GM08714 (cell line): ENCODE measurements around the gene KDM6A.
"Not testable (repeated sequence)": the region's sequence is repeated elsewhere in the genome, so short reads cannot be mapped to it uniquely, and the experiment has no call there.

ENCODE experiments used
- H3K4me3 ChIP-seq: fragments of 200-500 bp; sonication (Bioruptor generic); 2 replicates; pipeline ENCODE4 v1.5.1; 2014; ENCODE audit warnings: mild to moderate bottlenecking, low read length, inconsistent platforms
- ZNF274 ChIP-seq: IDR thresholded peaks from 2 replicates; pipeline ENCODE4 v1.6.1; 2012; ENCODE audit warnings: mild to moderate bottlenecking, low read depth, low read length

The KDM6A gene

DNA sequence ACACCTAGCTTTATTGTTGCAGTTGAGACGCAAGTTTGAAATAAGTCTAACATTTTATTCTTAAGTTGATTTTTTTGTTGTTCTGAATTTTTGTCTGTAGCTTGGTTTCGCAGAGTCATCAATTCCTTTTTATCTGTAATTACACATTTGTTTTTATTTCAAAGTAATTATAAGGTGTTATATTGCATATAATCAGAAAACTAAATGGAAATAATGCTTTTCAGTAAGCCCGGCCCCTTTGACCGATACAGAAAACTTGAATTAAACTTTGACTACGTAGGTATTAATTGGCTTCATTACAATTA lies 2.1 kb downstream of the KDM6A start:
- no peak for TF ChIP-seq ZNF274
- H3K4me3 ChIP-seq, result peak overlapping the region; percentile 99; the same call in 1 of the 2 replicates

DNA sequence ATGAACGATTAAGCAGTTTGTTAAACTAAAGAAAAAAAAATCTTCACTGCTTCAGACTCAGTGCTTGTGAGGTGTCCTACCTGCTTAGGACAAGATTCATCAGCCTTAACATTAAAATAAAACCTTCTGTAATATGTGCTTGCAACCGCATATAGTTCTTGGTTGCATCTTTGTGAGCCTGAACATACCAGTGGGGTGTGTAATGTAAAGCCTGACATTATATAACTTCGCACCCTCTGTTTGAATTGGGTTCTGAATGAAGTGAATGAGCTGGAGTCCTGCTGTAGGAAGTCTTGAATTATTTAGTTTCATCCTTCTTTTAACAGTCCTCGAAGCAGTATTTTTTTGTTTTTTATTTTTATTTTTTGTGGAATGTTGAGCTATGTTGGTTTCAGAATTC lies 3.1 kb downstream of the KDM6A start:
- H3K4me3 ChIP-seq, result peak overlapping the region; percentile 99; the same call in 1 of the 2 replicates
- TF ChIP-seq ZNF274, result no peak

DNA sequence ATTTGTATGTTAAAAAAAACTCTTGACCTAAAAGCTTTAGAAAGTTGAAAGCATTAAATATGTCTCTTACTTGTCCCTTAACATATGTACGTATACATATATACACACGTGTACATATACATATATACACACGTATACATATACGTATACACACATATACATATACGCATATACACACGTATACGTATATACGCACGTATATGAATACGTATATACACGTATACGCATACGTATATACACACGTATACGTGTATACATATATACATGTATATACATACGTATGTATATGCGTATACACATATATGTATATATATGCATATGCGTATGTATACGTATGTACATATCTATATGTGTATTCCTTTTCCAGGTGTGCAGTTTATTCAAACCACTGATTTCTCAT lies 3.8 kb downstream of the KDM6A start:
- no peak for TF ChIP-seq ZNF274
- no peak overlapping the region for H3K4me3 ChIP-seq

DNA sequence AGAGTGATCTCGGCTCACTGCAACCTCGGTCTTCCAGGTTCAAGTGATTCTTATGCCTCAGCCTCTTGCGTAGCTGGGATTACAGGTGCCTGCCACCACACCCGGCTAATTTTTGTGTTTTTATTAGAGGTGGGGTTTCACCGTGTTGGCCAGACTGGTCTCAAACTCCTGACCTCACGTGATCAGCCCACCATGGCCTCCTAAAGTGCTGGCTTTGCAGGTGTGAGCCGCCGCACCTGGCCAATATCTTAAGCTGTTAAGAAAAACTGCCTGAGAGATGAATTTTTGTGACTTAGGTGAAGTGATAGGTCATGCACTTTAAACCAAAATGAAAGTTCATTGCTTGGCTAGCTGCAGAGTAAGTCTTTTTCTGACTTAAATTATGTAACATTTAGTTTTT lies 5.8 kb downstream of the KDM6A start:
- H3K4me3 ChIP-seq, result no peak overlapping the region
- no peak for TF ChIP-seq ZNF274

DNA sequence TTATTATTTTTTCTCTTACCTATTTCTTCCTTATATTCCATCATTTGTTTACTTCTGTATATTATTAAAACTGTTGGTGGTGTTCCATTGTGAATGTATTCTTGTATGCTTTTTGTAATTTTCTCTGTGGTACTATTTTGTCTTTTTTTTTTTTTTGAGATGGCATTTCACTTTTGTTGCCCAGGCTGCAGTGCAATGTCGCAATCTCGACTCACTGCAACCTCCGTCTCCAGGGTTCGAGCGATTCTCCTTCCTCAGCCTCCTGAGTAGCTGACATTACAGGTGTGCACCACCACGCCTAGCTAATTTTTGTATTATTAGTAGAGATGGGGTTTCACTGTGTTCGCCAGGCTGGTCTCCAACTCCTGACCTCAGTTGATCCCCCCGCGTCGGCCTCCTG lies 8.6 kb downstream of the KDM6A start:
- no peak for TF ChIP-seq ZNF274
- H3K4me3 ChIP-seq, result no peak overlapping the region

DNA sequence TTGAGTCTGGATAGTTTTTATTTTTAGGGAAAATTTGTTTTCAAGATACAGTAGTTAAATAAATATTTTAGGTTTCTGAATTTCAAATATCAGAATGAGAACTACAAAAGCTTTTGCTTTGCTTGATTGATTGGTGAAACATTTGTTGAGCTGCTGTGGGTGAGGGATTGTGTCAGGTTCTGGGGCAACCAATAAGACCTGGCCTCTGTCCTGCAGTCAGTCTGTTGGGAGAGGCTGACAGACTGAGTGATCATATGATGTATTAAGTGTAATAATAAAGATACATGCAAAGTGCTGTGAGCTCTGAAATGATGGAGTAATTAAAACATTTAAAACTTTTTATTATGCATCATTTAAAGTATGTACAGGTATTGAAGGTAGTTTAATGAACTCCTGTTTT lies 9.6 kb downstream of the KDM6A start:
- no peak for TF ChIP-seq ZNF274
- no peak overlapping the region for H3K4me3 ChIP-seq

DNA sequence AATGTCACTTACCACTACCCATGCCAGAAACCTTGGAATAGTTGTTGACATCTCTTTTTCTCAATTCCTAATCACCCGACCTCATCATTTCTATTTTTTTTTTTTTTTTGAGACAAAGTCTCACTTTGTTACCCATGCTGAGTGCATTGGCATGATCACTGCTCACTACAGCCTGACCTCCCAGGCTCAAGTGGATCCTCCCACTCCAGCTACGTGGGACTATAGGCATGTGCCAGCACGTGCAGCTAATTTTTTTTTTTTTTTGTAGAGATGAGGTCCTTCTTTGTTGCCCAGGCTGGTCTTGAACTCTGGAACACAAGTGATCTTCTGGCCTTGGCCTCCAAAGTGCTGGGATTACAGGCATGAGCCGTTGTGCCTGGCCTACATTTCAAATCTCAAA lies 12.0 kb downstream of the KDM6A start:
- no peak overlapping the region for H3K4me3 ChIP-seq
- no peak for TF ChIP-seq ZNF274

DNA sequence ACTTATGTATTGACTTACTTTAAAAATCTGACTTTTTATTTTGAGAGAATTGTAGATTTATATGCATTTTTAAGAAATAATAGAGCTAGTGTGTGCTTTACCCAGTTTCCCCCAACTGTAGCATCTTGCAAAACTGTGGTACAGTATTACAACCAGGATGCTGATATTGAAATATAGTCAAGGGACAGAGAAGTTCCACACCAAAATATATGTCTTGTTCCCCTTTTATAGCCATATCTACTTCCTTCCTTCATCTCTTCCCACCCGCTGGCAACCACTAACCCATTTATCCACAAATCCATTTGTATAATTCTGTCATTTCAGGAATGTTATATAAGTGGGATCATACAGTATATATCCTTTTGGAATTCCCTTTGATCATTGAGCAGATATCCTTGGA lies 16.8 kb downstream of the KDM6A start:
- no peak for TF ChIP-seq ZNF274
- no peak overlapping the region for H3K4me3 ChIP-seq

DNA sequence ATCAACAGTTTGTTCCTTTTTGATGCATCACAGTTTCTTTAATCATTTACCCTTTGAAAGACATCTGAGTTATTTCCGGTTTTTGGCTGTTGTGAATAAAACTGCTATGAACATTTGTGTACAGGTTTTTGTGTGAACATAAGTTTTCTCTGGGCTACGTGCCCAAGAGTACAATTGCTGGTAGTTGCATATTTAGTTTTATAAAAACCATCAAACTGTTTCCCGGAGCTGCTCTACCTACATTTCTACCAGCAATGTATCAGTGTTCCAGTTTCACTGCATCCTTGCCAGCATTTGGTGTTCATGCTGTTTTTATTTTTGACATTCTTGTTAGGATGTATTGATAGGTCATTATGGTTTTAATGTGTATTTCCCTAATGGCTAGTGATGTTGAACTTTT lies 17.3 kb downstream of the KDM6A start:
- no peak overlapping the region for H3K4me3 ChIP-seq
- TF ChIP-seq ZNF274, result no peak

DNA sequence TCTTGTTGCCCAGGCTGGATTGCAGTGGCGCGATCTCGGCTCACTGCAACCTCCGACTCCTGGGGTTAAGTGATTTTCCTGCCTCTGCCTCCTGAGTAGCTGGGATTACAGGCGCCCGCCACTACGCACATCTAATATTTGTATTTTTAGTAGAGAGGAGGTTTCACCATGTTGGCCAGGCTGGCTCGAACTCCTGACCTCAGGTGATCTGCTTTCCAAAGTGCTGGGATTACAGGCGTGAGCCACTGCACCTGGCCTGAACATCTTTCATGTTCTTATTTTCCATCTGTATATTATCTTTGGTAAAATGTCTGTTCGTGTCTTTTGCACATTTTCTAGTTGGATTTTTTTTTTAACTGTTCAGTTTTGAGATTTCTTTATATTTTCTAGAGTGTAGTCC lies 17.7 kb downstream of the KDM6A start:
- H3K4me3 ChIP-seq, result not testable (repeated sequence)

DNA sequence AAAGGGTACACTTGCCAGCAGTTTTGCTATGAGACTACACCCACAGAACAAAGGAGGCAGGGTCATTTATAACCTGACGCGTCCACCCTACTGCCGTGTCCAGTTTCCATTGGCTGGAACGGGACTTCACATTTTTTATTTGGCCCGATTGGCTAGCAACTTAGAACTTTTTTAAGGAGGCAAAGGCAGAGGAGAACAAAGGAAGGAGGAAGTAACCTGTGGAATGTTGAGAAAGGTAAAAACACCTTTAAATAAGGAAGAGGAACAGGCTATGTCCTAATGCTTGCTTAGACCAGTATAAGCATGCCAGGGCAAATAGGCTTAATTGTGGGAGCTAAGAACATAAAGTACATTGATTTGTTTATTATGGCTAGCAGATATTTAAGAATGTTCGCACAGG lies 18.7 kb downstream of the KDM6A start:
- no peak overlapping the region for H3K4me3 ChIP-seq
- TF ChIP-seq ZNF274, result no peak

DNA sequence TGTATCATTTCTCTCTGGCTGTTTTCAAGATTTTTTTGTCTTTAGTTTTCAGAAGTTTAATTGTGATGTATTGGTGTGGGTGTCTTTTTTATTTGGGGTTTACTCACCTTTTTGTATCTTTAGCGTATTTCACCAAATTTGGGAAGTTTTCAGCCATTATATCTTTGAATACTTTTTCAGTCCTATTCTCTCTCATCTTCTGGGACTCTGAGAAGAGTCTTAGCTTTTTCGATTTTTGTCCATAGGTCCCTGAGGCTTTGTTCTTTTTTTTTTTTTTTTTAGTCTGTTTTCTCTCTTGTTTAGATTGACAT lies 23.8 kb downstream of the KDM6A start:
- TF ChIP-seq ZNF274, result no peak
- no peak overlapping the region for H3K4me3 ChIP-seq

DNA sequence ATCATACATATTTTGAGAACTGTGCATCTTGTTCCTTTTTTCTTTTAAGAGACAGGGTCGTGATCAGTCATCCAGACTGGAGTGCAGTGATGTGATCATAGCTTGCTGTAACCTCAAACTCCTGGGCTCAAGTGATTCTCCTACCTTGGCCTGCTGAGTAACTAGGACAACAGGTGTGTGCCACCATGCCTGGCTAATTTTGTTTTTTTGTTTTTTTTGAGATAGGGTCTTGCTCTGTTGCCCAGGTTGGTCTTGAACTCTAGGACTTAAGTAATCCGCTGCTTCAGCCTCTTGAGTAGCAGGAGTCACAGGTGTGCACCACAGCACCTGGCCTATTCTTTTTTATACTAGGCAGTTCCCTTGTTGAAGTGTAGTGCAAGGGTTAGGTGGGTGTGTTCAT lies 24.6 kb downstream of the KDM6A start:
- TF ChIP-seq ZNF274, result no peak
- H3K4me3 ChIP-seq, result no peak overlapping the region

DNA sequence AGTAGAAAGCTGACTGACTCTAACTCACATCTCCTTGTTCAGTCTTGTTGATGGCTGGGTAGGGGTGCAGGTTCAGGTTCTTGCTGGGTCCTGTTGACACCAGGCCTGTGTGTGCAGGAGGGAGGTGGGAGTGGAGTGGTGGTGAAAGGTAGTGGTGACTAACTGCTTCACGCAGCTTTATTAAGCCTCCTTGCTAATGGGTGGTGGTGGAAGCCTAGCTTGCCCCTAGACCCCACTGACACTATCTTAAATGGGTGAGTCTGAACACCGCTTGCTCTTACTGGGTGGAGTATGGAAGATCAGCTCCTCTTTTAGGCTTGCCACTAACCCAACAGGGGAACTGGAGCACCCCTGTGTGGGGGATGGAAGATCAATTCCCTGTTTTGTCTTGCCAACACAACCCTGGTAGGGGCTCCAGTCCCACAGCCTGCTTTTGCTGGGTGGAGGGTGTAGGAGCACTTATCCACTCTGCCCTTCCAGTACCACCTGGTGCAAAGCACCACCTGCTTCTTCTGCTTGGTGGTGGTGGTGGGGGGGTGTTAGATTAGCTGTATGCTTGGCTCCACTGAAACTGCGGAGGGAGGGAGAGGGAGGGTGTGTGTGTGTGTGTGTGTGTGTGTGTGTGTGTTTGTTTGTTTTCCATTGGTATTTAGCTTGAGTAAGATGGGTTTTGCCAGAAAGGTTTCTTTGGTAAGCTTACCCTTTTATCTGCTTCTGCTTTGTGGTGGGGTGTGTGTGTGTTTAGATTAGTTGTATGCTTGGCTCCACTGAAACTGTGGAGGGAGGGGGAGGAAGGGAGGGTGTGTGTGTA lies 25.6 kb downstream of the KDM6A start:
- no peak for TF ChIP-seq ZNF274
- H3K4me3 ChIP-seq, result no peak overlapping the region; the same call in 1 of the 2 replicates

DNA sequence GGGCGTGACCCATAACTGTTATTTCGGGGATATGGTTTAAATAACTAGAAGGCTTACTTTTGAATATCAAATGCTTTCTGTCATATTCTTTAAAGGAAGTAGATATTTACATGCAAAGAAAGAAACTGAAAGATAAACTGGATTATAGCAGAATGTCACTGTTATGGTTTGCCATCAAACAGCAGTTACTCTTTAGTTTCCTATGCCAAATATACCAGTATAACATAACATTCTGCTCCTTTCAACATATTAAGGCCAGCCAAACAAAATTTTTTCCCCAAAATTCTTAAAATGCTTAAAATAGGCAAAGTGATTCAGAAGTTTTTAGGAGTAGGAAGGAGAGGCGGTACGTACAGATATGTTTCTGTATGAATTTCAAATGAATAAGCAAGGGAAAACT lies 27.0 kb downstream of the KDM6A start:
- no peak overlapping the region for H3K4me3 ChIP-seq
- TF ChIP-seq ZNF274, result no peak

DNA sequence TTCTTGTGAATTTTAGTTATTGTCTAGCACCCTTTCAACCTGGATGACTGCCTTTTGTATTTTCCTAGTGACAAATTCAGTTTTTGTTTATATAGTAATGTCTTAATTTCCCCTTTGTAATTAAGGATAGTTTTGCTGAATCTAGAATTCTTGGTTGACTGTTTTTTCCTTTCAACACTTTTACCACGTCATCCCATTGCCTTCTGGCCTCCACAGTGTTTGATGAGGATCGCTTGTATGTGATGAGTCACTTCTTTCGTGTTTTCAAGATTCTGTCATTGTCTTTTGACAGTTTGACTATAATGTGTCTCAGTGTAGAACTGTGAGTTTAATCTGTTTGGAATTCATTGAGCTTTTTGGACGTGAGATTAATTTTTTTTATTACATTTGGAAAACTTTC lies 30.1 kb downstream of the KDM6A start:
- no peak overlapping the region for H3K4me3 ChIP-seq
- TF ChIP-seq ZNF274, result no peak
